GM19240 (cell line): ENCODE measurements around the gene CELF2.

Experiments used
- DNase-seq: peaks from one replicate; pipeline ENCODE4 v3.0.0; 2011; ENCODE audit warnings: low spot score; ENCODE audit not compliant: insufficient read length

Gene CELF2

DNA sequence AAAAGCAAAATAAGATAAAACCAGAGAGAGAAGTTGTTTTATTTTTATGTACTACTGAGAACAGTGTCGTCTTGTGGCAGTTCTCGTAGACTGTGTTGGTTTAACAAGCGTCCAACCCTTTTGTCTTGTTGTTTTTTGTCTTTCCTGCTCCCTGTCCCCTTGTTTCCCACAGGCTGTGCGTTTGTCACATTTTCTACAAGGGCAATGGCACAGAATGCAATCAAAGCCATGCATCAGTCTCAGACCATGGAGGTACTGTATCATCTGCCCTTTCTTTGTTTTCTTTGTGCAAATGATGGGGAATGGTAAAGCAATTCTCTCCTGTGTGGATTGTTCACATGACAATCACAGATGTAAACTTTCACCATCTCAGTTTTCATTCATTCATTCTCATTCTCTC lies 248.8 kb downstream of the CELF2 start:
- no peak for DNase-seq

DNA sequence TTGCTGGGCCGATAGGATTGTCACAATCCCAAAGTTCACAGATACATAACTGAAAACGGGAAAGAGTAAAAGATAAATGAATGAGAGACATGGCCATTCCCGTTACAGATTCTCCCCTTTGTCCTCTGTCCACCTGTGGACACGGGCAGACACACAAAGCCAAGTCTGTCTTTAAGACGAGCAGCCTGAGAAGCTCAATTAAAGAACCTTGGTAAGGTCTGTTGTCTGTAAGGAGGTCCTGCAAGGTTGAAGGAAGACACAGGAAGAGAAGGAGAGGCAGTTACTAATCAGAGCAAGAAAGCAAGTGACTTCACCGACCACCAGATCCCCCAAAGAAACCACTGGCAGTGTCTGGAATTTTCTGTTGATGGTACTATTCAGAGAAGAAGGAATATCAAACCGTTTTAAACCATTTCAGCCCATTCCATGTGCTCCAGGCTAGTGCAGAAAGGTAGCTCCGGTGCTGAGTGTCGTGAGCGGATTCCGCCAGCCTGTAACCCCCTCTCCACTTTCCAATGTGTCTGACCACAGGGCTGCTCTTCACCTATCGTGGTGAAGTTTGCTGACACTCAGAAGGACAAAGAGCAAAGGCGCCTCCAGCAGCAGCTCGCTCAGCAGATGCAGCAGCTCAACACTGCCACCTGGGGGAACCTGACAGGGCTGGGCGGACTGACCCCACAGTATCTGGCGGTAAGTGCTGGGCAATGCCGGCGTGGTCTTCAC lies 252.6 kb downstream of the CELF2 start:
- peak; percentile 38 for DNase-seq

DNA sequence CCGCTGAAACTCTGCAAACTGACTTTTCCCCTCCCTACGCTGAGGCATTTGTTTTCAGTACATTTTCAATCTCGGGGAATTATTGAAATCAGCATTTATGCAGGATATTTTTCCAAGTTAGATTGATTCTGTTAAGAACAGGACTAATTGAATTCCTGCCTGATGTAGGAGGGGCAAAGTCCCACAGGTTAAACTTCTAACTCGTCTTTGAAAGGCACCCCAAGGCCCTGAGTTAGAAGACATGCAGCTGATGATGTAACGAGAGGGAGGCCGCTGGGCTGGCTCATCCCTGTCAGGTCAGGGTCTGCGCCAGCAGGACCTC lies 253.1 kb downstream of the CELF2 start:
- no peak for DNase-seq

DNA sequence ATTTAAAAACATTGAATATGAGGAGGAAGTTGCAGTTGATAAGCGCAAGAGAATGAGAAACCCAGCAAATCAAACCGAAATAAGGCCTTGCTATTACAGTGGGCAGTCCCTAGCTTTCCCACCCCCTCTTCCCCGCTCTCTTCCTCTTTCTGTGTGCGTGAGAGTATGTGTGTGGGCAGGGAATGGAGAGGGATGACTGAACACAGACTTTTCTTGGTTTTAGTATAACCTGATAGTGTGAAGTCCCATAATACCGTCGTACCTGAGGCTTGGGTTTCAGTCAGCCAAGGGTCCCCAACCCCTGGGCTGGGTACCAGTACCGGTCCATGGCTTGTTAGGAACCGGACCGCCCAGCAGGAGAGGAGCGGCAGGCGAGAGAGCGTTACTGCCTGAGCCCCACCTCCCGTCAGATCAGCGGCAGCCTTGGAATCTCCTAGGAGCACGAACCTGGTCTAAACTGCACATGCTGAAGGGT lies 255.3 kb downstream of the CELF2 start:
- DNase-seq: no peak

DNA sequence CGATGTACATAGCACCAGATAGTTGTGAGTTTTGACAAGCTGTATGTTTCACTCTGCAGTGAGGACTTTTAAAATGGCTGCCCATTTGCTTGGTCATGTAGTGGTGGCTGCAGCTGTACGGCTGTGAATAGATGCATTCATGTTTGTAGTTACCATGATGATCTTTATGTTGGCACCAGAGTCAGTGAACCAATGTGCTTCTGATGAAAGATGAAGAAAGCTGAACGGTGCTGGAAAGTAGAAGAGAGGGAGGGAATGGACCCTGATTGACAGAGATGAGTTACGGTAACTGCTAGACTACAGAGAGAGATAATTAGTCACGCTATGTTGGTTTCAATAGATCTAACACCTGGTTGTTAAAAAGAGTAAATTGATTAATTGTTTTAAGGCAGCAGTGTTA lies 256.8 kb downstream of the CELF2 start:
- no peak for DNase-seq

DNA sequence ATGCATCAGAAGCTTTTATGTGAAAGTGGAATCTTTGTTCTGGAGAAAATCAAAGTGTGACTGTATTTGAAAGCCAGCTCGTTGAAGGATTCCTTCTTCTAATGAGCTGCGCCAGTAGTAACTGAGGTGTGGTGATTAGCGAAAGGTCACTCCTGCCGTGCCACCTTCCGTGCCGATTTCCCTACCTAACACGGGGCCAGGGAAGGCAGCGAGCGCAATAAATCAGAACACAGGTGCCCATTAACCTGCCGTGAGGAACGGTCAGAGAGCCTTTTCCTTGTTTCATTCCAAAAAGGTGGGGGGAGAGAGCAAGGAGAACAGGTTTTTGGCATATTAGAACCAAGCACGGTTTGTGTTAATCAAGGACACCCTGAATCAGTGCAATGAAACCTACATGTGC lies 258.0 kb downstream of the CELF2 start:
- DNase-seq: no peak

DNA sequence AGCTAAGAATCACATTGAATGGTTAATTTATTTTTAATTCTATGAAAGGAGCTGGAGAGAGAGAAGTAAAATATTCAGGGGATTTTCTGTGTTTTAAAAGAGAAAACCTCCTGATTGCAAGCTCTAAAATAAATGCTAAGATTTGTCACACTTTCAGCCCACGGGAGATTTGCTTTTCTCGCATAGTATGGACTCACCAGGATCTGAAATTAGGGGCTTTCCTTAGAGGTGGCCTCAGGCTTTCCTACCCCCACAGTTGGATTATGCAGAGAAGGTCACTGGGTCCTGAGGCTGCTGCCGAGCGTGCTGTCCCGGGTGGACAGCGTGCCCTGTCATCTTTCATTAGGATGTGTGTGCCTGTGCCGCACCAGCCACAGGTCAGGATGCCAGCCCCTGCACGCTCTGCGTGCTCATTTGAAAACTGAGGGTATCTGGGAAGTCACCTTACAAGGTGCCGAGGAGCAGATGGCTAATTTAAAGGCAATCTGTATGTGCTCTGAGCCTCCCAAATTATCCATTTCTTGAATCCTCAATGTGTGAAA lies 258.8 kb downstream of the CELF2 start:
- no peak for DNase-seq

DNA sequence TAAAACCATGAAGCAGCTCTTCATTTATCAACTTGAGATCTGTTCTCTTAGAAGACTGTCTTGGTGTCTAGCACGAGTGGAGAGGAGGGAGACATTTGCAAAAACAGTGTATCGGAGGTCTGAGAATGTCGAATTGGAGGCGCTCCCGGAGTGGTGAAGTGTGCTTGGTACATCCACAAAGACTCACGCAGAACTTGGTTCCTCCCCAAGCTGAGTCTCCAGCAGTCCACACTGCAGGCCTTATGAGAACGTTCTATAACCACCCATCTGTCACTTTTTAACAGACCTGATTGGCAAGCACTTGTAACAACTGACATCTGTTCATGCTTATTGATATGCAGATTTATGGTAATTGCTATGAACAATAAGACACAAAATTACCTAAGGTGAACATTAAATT lies 261.6 kb downstream of the CELF2 start:
- DNase-seq: no peak

DNA sequence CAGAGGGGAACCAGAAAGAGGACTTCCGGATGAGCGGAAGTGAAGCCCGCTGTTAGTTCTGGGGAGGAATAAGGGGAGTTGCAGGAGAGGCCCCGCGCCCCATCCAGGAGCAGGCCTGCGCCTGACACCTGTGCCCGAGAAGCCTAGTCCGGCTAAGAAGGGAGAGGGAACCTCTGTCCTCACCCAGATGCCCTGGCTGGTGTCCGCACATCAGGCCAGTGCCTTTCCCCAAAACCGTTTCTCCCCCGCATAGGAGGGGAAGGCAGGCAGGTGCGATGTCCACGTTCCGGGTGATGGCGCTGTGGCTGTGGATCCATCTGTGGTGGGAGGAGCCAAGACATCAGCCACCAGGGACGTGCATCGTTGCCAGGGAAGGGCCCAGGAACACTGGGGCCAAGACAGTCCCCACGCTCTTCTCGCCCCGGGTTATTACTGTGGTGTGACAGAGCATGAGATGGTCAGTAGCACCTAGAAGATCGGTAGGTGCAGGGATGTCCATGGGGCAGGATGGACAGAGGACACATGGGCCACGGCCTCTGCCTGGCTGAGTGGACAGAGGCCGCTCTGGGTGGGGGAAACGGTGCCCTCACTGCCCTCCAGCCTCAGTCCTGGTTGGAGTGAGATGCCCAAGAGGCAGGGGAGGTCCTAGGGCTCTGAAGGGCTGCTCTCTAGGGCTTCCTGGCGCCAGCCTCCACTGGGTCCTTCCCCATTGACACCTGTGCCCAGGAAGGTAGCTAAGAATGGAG lies 262.7 kb downstream of the CELF2 start:
- DNase-seq: no peak

DNA sequence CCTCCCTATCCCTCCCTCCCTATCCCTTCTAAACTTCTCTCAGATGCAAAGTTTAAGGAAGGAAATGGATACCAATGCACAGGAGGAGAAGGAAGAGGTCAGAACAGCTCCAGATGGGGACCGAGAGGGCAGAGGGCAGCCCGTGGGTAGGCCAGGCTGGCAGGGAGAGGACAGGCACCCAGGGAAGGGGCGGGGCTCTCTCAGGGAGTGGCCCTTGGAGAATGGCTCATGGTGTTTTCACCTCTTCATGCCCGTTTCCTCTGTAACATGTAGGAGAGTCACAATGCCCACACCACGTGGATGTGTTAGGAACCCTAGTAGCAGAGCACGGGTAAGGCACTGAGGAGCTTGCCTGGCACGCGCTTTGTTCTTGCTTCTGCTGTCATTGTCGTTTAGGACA lies 264.5 kb downstream of the CELF2 start:
- DNase-seq: no peak

DNA sequence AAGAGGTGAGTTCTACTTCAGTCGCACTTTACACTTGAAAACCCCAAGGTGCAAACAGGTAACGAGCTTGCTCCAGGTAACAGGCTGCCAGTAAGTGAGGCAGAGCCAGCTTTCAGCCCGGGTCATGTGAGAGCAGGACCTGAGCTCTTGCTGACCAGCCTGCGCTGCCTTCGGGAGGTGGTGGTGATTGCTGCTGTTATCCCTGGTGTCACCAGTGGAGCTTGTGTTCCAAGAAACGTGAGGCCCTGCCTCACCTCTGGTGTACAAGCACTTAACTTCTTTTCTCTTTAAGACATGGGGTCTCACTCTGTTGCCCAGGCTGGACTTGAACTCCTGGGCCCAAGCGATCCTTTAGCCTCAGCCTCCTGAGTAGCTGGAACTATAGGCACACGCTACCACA lies 265.0 kb downstream of the CELF2 start:
- no peak for DNase-seq

DNA sequence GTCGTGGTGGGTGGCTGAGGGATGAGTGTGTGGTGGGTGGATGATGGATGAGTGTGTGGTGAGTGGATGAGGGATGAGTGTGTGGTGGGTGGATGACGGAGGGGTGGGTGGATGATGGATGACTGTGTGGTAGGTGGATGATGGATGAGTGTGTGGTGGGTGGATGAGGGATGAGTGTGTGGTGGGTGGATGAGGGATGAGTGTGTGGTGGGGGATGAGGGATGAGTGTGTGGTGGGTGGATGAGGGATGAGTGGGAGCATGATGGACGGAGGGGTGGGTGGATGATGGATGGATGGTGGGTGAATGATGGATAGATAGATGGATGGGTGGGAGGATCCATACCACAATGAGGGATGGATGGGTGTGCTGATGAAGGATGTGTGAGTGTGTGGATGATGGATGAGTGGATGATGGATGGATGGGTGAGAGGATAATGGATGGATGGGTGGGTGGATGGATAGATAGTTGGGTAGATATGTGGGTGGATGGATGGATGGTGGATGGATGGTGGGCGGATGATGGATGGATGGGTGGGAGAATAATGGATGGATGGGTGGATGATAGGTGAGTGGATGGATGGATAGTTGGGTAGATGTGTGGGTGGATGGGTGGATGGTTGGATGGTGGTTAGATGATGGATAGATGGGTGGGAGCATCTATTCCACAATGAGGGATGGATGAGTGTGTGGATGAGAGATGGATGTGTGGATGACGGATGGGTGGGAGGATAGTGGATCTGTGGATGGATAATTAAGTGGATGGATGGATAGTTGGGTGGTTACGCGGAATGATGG lies 266.8 kb downstream of the CELF2 start:
- DNase-seq: no peak

DNA sequence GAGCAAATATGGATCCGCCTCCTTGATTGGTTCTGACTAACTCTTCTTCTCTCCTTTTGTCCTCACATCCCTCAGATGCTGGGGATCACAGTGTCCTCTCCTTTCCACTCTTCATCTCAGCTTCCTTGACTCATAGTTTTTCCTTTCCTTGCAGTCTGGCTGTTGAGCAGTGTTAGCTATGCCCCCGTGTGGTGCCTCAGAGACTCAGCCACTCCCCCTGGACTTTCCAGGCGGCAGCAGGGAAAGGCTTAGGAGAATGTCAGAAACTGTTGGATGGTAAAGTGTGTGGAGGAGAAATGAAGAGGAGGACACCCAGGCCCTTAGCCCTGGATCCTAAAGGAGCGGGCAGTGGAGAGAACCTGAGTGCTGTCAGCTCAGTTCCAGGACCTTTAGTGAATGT lies 267.5 kb downstream of the CELF2 start:
- no peak for DNase-seq

DNA sequence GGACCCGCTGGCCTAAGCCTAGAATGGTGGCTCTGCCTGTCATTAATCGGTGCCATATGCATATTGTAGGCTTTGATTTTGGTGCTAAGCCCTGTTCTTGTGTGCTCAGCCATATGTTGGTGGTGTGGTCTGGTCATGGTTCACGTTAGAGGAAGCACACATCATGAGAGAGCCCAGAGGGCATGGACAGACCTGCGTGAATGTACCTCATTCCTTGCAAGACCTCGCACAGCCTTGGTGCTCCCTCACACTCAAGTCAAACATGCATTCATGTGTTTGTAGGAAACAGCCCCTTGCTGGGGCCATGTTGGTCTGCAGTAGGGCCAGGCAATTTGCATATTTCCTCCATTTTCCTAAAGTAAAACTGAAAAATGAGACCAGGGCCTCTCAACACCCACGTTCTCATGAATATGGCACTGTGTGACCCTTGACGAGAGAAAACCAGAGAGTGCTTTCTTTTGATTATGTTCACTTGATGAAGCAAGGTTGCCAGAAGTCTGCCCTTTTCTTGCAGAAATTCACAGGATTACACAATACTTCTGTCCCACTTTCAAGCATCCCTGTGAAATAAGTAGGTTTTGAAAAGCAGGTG lies 268.7 kb downstream of the CELF2 start:
- DNase-seq: peak; percentile 75

DNA sequence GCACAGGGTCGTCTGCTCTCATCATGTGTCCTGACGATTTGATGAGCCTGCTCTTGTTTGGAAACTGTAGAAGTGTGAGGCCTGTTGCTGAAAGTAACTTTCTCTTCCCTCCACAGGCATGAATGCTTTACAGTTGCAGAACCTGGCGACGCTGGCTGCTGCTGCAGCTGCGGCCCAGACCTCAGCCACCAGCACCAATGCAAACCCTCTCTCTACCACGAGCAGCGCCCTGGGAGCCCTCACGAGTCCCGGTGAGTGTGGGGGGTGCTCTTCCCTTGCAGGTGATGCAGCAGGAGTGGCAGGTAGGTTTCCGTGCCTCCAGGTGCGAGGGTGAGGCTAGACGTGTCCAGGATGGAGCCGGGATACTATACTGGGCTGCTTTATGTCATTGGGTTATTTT lies 270.6 kb downstream of the CELF2 start:
- no peak for DNase-seq

DNA sequence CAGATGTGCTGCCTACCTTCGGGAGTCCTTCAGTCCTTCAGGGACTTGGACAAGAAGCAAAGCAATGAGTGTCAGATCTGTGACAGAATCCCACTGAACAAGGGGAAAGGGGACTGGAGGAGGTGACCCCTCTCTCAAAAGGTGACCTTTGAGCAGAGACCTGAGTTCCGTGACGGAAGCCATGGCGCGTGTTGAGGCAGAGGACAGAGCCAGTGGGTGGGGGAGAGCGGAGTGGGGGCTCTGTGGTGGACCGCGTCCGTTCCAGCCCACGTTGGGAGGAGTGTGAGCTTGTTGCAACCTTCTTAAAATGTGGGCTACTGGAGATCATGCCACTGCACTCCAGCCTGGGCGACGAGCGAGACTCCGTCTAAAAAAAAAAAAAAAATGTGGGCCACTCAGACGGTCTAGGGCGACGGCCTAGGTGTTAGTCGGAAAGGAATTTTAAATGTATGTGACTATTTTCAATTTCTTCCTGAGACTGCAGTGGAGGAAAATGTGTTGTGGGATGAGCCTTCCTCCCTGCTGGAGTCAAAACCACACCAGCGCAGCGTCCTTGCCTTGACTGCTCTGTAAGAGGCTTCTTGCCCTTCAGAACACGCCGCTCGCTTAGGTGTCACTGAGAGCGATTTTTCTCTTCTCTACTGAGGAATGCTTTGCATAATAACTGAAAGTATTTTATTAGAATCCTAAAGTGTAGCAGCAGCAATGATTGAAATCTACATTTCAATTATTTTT lies 272.7 kb downstream of the CELF2 start:
- DNase-seq: no peak

DNA sequence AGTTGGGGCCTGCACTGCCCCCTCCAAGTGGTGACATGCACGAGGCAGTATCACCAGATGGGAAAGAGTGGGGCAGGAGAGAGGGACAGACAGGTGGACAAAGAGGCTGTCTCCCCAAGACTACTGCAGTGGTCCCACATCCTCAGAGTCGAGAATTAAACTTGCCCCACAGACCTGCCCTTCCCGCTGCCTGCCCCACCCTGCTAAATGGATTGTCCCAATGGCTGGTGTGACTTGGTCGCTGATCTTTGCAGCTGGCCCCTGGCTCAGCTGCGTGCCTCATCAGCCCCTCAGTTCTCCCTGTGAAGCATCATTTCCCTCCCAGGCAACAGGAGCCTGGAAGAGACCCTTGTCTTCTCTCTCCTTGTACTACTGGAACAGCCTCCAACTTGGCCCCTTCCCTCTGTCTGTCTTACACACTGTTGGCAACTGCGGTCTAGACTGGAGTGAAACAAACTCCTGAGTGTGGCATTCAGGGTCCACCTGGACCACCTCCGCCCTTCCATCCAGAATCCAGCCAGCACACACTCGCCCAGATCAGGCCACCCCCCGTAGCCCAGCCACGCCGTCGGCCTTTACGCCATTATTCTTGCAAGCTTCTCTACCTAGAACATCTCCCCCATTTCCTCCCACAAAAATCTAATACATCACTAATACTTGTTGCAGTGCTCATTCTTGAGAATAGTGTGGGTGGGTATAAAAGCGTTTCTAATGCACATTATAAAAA lies 275.1 kb downstream of the CELF2 start:
- no peak for DNase-seq

DNA sequence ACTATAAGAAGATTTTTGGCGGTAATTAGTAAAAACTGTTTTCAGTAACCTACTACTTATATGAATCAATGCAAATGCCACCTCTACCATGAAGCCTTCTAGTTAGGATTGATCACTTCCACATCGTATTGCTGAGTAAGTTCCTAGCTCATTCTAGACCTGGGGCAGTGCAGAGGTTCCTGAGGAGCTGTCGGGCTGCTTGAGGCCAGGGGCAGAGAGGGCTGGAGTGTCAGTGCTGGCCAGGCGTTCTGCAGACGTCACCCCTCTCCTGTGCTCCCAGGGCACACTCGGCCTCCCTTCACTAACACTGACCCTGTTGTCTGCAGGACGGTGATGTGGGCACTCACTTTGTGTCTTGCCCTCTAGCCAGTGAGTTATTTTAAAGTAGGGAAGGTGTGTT lies 275.7 kb downstream of the CELF2 start:
- DNase-seq: no peak

DNA sequence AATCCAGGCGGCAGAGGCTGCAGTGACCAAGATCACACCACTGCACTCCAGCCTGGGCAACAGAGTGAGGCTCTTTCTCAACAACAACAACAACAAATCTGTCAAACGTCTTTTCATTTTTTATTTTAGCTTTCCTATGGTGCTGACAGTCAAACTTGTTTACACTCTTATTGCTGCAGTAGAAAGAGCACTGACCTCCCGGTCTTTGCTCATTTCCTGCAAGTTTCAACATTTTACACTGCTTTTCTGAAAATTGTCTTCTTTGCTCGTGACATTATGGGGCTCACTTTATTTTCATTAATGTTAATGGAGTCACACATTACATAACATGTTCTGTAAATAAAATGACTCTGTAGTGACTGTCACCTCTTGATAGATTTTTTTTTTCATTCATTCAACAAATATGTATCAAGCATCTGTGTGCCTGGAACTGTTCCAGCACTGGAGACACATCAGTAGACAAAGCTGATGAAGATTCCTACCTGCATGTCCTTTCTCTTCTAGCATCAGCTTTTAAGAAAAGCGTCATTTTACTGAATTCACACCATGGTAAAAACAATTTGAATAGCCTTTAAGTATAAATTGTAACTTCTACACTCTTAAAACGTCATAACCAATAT lies 277.3 kb downstream of the CELF2 start:
- DNase-seq: no peak

DNA sequence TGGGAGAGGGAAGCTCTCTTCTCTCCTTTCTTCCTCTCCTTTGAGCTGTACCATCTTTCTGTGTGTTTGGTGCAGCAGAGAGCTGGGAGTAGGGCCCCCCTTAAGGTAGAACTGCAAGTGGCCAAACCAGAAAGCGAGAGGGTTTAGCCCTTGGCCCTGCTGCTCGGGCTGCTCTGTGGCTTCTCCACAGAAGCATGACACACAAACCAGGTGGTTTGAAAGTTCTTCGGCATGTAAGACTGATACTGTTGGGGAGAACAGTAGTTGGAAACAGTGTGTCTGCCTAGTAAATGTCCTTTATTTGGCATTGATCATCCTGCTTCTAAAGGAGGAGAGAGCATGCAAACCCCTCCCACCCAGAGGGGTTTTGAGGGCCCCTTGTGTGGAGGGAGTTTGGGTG lies 277.8 kb downstream of the CELF2 start:
- DNase-seq: no peak
